Epithelial cell of proximal tubule (primary cell): ENCODE measurements around the gene NUP107. TPM values are rescaled to one million over a fixed set of nuclear protein-coding genes. Genes with fewer than 3 reads are reported as not detected.
"Not testable (repeated sequence)": the region's sequence is repeated elsewhere in the genome, so short reads cannot be mapped to it uniquely, and the experiment has no call there.

Experiments used
- DNase-seq: peaks from one replicate; pipeline ENCODE4 v3.0.0-alpha.2; 2011; ENCODE audit warnings: low read depth
- H3K4me3 ChIP-seq: 2 replicates; pipeline ENCODE4 v1.5.1; 2011; ENCODE audit warnings: low read depth, mild to moderate bottlenecking, low read length
- CTCF ChIP-seq: conservative IDR thresholded peaks from 2 replicates; pipeline ENCODE4 v1.5.1; 2012; ENCODE audit warnings: low read depth, mild to moderate bottlenecking, low read length
- total RNA-seq: library from RNA; depleted of rRNA; stranded (reverse); fragments of >200 nt; gene quantifications from 2 replicates; pipeline ENCODE4 v1.2.3, GENCODE V29; 2015

NUP107 gene
- 63.3 and 110 TPM in 2 replicates for total RNA-seq

- peak; percentile 95 for DNase-seq
- peak within 1 kb of the TSS; percentile 89 for H3K4me3 ChIP-seq
- peak; percentile 21 for TF ChIP-seq CTCF
Measured at GRCh38 chr12:68686595-68687521, at the start of gene NUP107. Gene NUP107 (plus strand): TSS chr12:68686978. CDS start chr12:68687066, 88 bp downstream.

DNA sequence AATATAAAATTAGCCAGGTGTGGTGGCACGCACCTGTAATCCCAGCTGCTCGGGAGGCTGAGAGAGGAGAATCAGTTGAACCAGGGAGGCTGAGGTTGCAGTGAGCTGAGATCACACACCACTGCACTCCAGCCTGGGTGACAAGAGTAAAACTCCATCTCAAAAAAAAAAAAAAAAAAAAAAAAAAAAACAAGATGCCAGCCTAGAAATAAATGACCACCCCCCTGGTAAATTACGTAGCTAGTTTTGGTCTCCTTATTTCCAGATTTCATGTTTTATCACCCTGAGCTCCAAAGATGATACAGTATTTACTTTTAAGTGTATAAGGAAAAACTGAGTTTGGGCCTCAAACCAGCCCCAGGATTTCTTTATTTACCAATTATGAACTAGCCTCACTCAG is 49.3 kb upstream of the NUP107 start:
- H3K4me3 ChIP-seq, DNase-seq: not testable (repeated sequence)

GRCh38 chr12:68638171-68638570 is 48.6 kb upstream of the NUP107 start:
- no peak for DNase-seq
- no peak overlapping the region for H3K4me3 ChIP-seq
- no peak for TF ChIP-seq CTCF

GRCh38 chr12:68638721-68639395 is 47.9 kb upstream of the NUP107 start:
- H3K4me3 ChIP-seq = no peak overlapping the region
- no peak for DNase-seq
- TF ChIP-seq CTCF = no peak

DNA sequence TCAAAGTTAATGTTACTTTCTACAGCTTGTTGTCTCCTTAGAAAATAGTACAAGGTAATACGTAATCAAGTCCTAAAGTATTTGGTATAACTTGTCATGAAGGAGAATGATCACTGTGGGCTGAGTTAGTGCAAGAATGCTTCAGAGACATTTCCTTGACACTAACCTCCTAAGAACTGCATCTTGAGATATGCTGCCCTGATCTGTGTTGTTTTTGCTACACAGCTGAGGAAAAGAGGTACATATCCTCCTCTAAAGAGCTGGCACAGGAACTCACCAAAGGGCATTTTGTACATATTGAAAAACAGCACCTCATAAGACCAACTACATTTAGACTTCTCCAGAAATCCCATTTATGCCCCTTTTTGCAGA is 47.4 kb upstream of the NUP107 start:
- DNase-seq = no peak
- H3K4me3 ChIP-seq = no peak overlapping the region
- no peak for TF ChIP-seq CTCF

- TF ChIP-seq CTCF = no peak
Measured at GRCh38 chr12:68641138-68641537, 45.6 kb upstream of the NUP107 start.

DNA sequence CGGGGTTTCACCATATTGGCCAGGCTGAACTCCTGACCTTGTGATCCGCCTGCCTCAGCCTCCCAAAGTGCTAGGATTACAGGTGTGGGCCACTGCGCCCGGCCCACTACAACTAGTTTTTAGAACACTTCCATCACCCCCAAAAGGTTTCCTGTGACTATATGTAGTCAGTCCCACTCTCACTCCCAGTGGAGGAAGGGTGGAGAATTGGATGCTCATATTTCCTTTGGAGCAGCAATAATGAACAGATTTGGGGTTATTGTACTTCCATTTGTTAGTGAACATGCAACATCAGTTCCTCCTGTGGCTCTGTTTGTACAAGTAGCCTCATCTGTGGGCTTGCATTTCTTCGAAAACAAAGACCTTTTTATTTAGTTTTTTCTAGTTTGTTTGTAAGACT is 40.3 kb upstream of the NUP107 start:
- no peak for DNase-seq
- no peak for TF ChIP-seq CTCF
- H3K4me3 ChIP-seq = no peak overlapping the region

More at GRCh38 chr12:68641138-68641537, 45.6 kb upstream of the NUP107 start:
- no peak overlapping the region for H3K4me3 ChIP-seq
- no peak for DNase-seq
